WTC11 (cell line): Measurements from ENCODE around the gene CYP2A7.

Source experiments
- CTCF ChIP-seq: fragments of 200-600 bp; IDR thresholded peaks from 2 replicates; pipeline ENCODE4 v1.8.0; 2022; ENCODE audit warnings: antibody characterized with exemption
- IRF2 ChIP-seq: sonication (generic); formaldehyde crosslinking; IDR thresholded peaks from 2 replicates; pipeline ENCODE4 v1.8.0; 2022; ENCODE audit warnings: low read depth, missing genetic modification reagents, borderline replicate concordance
- NFE2L1 ChIP-seq: sonication (generic); formaldehyde crosslinking; IDR thresholded peaks from 2 replicates; pipeline ENCODE4 v1.8.1; 2023; ENCODE audit warnings: missing genetic modification reagents
- SP1 ChIP-seq: sonication (generic); formaldehyde crosslinking; conservative IDR thresholded peaks from 2 replicates; pipeline ENCODE4 v1.8.1; 2022; ENCODE audit warnings: missing genetic modification reagents
- TCF7 ChIP-seq: sonication (generic); formaldehyde crosslinking; IDR thresholded peaks from 2 replicates; pipeline ENCODE4 v1.8.0; 2022; ENCODE audit warnings: mild to moderate bottlenecking, low read depth, missing genetic modification reagents, moderate library complexity

GRCh38 chr19:40896418-40896796 is 14.4 kb upstream of the CYP2A7 start:
- TF ChIP-seq CTCF: no peak
- no peak for TF ChIP-seq NFE2L1 (CRISPR knock-in tag)
- TF ChIP-seq SP1 (CRISPR knock-in tag): no peak
- no peak for TF ChIP-seq IRF2
- no peak for TF ChIP-seq TCF7 (CRISPR knock-in tag)
